Embryonic facial prominence (tissue), 1 donor: ENCODE measurements around the gene GATAD2B.

Experiments used
- DNase-seq: peaks from one replicate; pipeline ENCODE4 v3.0.0-alpha.2; 2016; ENCODE audit errors: extremely low spot score

Gene GATAD2B

DNA sequence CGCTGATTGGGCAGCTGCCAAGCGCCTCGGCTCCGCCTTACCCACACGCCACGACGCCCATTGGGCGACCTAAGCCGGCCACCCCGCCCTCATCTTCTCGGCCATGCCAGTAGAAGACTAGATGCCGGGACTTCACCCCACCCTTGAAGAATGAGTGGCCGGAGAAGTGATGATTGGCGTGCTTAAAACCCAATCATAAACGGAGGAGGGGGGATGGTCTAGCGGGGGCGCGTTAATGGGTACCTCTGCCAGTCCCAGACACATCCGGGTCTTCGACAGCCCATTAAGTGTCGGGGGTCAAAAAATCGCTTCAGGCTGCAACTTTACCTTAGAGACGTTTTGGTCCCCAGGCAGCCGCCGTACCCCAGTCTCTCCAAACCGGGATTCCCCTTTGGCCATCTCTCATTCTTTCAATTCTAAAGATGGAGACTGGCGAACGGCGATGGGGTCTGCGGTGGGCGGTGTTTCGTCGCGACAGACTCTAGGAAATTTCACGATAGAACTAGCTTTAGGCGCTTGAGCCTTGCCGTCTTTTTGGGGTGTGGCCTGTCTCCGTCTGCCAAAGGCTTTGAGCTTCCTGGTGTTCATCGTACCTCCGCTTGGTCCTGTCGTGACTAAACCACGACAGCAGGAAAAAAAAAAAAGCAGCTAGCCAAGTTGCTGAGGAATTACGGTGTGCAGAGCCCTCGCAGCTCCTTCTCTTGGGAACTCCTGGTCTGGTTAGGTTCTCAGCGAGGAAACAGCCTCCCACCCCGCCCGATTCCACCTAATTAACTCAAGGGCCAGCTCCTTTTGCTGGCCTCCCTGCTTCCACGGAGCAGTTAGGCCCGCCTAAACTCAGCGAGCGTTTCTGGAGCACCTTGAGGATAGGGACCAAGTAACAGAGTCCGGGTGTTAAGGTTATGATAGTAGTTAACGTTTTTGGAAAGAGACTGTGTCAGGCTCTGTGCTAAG lies at the start of gene GATAD2B:
TSS of gene GATAD2B (minus strand) at position 1 of the 954 bp plus-strand sequence. CDS start 94,625 bp downstream, outside the sequence.
- peak; percentile 99 for DNase-seq

DNA sequence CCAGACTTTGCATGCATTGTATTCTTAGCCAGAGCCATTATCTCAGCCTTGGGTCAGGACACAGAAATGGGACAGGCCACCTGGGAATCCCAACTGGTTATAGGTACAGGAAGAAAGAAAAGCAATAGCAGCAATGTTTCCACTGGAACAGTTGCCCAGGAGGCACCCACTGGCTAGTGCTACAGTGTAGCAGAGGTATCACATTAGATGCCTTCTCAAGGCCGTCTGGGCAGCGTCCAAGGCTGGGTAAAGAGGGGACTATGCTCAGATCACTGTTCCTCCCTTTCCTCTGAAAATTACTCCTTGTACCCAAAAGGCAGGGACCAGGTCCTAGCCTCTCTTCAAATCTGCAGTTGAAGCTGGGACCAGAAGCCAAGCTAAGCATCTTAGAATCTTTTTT lies 47.6 kb upstream of the GATAD2B start:
- DNase-seq, result no peak

DNA sequence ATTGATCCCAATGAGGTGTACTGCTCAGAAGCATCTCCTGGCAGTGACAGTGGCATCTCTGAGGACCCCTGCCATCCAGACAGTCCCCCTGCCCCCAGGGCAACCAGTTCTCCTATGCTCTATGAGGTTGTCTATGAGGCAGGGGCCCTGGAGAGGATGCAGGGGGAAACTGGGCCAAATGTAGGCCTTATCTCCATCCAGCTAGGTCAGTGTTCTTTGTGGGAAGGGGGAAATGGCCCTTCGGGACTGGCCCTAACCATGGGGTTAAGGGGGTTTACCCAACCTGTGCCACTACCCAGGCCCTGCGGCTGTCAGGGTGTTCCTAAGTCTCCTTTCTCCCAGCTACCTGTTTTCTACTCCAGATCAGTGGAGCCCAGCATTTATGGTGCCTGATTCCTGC lies 46.2 kb upstream of the GATAD2B start:
- DNase-seq, result no peak

DNA sequence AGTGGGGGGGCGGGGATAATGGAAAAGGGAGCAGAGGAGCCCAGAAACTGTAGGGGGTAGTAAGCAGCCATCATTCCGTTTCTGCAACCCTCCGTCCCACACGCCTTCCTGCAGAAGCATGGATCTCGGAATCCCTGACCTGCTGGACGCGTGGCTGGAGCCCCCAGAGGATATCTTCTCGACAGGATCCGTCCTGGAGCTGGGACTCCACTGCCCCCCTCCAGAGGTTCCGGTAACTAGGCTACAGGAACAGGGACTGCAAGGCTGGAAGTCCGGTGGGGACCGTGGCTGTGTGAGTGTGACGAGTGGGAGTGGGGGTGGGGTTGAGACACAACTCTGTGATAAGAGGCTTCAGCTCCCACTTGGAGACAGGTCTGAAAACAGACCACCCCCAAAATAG lies 45.6 kb upstream of the GATAD2B start:
- DNase-seq, result no peak

DNA sequence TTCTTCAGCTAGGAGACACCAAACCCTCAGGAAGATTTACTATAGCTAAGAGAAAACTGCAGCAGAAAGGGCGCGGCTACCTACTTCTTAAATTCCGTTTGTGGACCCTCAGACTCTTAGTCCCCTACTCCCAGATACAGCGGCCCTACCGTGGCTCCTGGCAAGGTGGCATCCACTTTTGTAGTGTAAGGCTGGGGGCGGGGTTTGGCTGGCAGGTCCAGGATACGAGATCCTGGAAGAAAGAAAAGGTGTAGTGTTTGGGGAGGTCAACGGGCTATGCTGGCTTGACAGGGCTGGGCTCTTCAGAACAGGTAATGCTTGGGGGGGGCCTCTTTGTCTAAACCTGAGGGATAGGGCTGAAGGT lies 45.2 kb upstream of the GATAD2B start:
- no peak for DNase-seq

DNA sequence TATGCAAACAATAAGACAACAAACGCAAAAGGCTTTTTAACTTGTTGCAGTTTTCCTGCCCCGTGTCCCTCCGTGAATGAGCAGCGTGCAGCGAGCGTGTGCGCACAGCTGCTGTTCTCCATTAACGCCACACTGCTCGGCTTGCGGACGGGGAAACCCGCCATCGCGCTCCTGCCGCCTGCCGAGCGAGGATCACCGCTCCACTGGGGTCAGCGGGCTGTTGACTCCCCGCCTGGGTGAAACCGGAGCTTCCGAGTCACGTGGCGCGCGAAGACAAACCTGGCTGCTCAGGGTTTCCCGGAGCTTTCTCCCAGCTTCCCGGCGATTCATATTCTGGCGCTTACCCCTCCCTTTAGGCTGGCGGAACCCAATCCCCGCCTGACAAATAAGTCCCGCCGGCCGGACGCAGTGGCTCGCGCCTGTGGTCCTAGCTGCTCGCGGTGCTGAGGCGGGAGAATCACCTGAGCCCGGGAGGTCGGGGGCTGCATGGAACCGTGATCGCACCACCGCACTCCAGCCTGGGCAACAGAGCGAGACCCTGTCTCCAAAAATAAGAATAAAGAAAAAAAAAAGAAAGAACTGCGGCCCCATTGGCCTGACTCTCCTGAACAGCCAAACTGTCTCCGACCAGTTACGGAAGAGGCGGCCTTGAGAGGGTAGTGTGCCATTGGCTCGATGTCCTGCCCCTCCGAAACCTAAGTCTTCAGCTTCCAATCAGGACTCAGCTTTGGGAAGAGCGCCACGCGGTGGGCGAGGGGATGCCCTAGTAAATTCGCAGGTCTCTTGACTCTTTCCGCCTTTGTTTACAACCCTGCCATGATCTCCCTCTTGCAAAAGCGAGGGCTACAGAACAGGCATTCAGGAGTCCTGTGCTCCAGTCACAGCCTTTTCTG lies 44.6 kb upstream of the GATAD2B start, which contains the start of gene CREB3L4:
TSS of gene CREB3L4 (plus strand) at position 796 of the 893 bp plus-strand sequence. CDS start 624 bp downstream, outside the sequence.
- DNase-seq, result peak; percentile 96

DNA sequence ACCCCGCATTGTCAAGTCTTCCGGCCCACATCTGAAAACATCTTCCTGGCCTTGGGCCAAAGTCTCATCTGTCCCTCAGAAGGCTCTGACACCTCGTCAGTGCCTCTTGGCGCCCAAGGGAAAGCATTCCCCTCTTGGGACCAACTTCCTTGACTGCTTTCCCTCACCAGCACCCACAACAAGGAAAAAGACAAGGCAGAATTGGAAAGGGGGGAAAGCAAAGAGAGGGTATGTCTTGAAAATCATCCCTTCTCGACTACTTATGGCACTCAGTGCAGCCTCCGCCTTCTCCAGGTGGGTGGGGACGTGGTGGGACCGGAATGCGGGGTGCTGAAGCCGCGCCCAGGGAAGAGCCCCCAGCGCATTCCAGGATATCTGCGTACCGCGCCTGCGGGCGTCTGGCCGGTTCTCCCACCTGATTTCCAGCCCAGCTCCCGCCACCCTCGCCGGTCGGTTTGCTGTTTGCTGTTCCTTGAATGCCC lies 41.1 kb upstream of the GATAD2B start:
- DNase-seq, result peak; percentile 63

DNA sequence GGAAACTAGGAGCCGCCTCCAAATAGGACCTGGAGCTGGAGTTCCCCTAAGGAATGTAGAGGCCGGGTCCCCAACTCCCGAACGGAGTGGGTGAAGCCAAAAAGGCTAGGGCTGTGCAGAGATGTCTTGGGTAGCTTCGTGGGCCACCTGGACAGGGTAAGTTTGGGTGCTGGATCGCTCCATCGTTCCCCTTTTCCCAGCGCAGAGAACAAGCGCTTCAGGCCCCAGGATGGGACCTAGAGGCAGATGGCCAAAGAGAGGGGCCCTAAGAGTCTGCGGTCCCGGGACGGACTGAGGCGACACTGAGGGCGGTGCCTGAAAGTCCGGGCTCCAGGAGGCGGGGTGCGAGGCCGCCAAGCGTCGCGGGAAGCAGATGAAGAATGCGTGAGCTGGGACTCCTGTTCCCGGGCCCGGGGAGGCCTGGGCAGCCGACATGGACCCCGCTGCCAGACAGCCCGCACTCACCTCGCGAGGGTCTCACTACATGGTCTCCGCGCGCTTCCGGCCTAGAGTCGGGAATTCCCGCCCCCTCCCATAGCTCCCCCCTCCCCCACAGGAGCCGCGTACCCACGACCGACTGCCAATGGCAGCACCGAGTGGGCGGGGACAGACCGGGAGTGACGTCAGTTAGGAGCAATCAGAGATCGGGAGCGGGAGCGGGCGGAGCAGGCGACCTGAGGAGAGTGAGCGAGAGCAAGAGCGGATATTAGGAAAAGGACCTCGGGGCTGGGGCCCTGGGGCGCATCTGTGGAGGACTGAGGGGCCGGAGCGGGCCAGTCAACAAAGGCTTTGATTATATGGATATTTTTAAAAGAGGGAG lies 40.5 kb upstream of the GATAD2B start, which contains the start of gene SLC39A1:
TSS of gene SLC39A1 (minus strand) at position 508 of the 820 bp plus-strand sequence. CDS start 822 bp downstream, outside the sequence.
- peak; percentile 98 for DNase-seq

DNA sequence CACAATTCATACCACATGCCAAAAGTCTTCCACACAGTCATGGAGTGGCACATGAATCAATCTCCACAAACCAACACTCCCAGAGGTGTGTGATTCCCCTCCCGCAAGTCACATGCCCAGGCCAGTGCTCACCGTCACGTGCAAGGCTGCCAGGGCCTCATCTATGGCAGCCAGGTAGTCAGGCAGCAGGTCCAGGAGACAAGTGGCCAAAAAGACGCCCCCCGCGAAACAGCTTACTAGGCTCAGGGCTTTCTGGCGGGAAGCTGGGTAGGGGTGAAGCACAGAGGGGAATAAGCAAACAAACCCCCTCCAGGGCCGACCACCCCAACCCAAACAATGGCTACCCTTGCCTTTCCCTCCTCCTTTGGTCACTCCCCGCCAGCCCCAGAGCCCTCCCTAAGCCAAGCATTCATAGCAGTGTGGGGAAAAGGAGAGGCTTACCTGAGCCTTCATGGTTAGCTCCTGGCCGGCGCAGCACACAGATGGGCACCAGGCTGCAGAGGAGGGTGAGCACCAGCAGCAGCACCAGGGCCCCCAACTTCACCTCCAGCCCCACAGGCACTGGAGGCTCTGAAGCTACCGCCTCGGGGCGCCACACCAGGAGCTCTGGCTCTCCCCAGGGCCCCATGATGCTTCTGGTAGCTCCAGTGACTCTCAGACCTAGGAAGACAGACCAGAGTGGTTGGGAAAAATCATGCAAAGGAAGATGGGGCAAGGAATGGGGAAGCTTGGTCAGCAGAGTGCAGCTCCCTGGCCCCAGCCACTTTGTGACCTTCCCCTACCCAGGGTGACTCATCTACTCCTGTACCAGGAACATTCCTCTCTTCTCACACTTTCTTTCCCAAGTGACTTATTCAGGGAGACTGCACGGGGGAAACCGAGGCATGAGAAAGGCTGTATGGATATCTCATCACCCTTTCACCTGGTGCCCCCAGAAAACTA lies 39.6 kb upstream of the GATAD2B start:
- DNase-seq, result no peak

DNA sequence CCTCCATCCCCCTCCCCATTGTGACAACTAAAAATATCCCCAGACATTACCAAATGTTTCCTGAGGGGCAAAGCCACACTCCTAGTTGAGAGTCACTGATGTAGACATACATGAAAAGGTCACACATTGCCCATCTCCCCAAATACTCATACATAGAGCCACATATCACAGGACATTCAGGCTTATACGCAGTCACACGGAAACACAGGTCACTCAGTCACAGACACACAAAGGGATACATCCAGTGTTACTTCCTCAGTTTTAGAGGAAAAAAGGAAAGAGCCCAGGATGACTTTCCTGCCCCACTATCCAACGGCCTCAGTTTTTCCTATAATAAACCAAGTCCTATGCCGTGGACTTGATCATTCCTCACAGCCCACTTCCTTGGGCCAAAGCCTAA lies 38.6 kb upstream of the GATAD2B start:
- no peak for DNase-seq

DNA sequence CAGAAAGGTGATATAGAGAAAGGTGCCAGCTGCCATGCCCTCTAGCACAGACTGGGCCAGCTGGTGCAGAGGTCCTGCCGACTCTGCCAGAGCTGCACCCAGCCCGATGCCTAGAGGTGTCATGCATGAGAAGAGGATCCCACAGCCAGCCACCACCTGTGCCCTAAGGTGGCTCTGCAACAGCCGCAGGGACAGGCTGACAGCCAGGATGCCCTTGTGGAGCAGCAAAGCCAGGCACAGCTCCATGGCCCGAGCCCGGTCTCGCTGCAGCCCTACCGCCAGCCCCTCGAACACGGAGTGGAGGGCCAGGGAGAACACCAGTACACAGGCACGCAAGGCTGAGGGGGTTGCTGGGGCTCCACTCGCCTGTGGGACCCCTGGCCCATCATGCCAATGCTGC lies 37.4 kb upstream of the GATAD2B start:
- DNase-seq, result no peak

DNA sequence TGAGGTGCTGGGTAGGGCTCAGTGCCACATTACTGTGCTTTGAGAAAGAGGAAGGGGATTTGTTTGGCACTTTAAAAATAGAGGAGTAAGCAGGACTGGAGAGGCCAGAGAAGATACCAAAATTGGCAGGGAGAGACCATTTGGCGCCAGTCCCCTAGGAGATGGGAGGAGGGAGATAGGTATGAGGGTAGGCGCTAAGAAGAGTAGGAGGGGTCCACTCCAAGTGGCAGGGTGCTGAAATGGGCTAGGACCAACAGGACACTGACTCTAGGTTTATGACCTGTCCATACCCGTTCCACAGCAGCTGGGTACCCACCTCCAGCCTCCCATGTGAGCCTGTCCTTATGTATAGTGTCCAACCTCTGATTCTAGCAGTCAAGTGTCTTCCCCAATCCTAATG lies 36.7 kb upstream of the GATAD2B start:
- DNase-seq, result no peak

DNA sequence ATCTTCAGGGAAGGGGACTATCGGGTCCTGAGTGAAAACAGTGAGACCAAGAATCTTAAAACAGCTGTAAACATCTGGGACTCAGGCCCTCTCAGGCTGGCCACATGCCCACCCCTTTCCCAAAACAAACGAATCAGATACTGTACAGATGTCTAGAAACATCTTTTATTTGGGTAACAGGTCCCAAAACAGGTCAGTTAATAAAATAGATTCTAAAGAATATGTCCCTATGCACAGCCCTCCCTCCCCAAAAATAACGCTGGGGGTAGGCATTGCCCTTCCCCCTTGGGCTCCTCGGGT lies 36.1 kb upstream of the GATAD2B start:
- DNase-seq, result no peak

DNA sequence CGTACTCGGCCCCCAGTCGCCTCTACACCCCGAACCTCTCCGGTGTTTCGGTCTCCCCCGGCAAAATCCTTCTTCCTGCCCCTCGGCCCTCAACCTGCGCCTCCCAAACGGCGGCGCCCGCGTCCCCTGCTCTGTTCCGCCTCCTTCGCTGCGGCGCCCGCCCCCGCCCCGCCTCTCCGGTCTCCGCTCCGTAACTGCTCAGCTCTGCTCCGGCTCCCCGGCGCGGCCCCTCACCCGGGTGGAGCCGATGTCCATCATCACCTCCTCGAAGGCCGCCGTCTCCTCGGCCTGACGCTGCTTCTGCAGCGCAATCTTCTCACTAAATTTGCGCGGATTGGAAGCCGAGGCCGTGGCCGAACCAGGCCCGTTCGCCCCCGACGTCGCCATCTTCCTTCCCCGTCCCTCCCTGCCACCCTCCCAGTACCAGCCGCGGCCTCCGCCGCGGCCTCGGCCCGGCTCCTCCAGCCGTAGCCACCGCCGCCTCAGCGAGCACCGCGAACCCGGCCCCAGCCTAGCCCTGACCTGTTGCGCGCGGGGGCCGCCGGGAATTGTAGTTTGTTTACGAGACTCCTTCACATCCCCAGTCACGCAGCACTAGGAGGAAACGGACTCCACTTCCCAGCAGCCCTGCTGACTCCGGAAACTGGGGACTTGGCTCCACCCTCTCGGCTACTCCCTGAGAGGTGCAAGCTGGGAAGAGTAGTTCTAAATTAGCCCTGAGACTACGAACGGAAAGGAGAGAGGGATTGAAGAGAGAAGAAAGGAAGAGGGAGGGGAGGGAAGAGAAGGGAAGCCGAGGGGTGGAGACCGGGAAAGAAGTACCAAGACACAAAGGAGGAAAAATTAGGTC lies 35.6 kb upstream of the GATAD2B start, which contains the start of gene CRTC2:
TSS of gene CRTC2 (minus strand) at position 502 of the 850 bp plus-strand sequence. CDS start at position 387, 115 bp downstream.
- DNase-seq, result peak; percentile 100

DNA sequence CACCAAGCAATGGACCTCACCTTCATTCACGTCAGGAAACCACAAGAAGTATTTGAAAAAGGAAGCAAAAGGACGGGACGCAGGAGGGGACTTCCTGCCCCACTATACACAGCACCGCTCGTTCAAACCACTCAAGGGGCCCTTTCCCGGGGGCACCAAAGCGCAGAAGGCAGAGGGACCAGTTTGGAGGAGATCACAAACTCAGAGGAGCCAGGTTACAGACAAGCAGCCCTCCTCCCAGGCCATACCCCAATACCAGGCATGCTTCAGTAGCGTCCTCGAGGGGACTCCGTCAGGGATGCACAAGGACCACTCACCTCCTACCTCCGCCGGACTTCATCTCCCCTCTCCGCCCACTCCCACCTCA lies 35.0 kb upstream of the GATAD2B start:
- DNase-seq, result no peak

DNA sequence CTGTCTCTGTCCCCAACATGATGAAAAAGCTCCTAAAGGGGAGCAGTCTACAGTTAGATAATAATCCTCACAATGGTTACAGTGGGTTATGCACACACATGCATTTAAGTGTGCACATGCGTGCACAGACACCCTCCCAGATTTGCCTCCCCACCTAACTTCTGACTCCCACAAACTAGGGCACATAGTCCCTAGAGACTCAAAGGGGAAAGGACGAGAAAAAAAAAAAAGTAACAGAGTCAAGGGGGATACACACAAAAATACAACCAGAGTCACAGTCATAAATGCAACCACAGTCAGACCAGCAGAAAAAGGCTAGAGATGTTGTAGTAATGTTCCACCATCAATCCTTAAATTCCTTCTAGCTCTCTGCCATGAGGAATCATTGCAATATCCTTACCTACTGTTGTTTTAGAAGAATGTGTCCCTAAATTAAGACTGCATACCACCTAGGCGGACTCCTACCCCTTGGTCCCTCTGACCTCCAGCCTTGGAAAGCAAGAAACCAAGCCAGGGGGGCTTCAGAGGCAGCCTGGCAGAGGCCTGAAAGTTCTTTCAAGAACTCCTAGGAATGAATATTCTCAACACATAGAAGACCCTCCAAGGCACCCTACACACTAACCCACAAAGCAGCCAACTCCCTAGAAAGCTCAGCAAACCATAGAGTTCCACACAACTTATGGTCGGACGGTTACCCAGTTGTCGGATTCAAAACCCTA lies 34.4 kb upstream of the GATAD2B start:
- no peak for DNase-seq

DNA sequence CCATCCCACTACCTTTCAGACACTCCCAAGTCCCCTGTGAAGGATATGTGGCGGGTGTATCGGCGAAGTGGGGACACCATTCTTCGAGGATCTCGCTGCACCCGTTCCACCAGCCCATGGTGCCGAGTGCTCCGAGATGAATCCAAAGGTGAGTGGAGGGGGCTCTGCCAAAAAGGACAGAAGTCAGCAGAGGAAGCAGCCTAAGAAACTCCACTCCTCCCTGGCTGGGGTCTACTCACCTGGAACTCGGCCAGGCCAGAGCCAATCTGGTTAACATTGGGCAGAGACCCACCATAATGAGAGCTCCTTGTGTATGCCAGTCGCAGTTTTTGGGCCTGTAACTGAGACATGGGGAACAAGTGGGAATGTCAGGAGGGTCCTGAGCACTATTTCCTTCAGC lies 32.1 kb upstream of the GATAD2B start:
- DNase-seq, result no peak

DNA sequence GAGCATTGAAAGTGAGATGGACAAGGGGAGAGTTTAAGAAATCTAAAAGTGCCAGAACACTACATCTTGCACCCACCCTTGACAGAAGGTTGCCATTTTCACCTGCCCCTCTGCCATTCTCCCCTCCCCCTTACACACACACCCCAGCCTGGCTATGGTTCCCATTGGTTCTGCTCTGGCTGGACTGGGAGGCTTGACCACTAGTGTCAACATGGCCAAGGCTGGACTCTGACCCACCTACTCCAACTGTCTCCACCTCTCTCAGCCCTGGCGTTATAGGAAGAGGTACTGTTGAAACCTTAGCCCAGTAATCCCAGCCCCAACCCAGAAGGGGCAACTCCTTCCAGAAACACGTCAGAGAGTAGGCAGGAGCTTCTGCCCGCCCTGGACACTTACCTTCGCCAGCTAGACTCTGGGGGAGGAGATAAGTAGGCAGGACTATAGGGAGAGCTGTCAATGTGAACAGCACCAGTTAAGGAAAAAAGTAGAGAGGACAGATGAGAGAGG lies 31.1 kb upstream of the GATAD2B start:
- DNase-seq, result no peak
